Activated T-helper 1 cell treated with Interleukin-2 at 50 U/mL for 16 hours (primary cell): Measurements from ENCODE around the gene VHLL.

Experiments
- DNase-seq: peaks from one replicate; pipeline ENCODE4 v3.0.0-alpha.2; 2020; ENCODE audit warnings: low read depth

The VHLL gene

GRCh38 chr1:156291226-156292061 lies 7.7 kb downstream of the VHLL start:
- no peak for DNase-seq

- no peak for DNase-seq
Measured at GRCh38 chr1:156289857-156290256, 9.2 kb downstream of the VHLL start.

GRCh38 chr1:156286061-156286460 lies 13.0 kb downstream of the VHLL start:
- no peak for DNase-seq

GRCh38 chr1:156285437-156285836 lies 13.7 kb downstream of the VHLL start:
- no peak for DNase-seq

GRCh38 chr1:156284757-156285156 lies 14.3 kb downstream of the VHLL start:
- DNase-seq: no peak

- no peak for DNase-seq
Measured at GRCh38 chr1:156284112-156284511, 15.0 kb downstream of the VHLL start, which contains the start of gene TMEM79. TMEM79 (plus strand) TSS chr1:156284325; CDS start chr1:156285227, 902 bp downstream.

- DNase-seq: no peak
Measured at GRCh38 chr1:156283521-156283920, 15.6 kb downstream of the VHLL start.

- peak; percentile 89 for DNase-seq
Measured at GRCh38 chr1:156282479-156283222, 16.5 kb downstream of the VHLL start, which contains the start of gene SMG5. SMG5 (minus strand) TSS chr1:156282825; CDS start chr1:156282680, 145 bp downstream.

GRCh38 chr1:156281693-156282478 lies 17.2 kb downstream of the VHLL start:
- no peak for DNase-seq

- no peak for DNase-seq
Measured at GRCh38 chr1:156281281-156281680, 17.8 kb downstream of the VHLL start.

- DNase-seq: no peak
Measured at GRCh38 chr1:156279837-156280236, 19.3 kb downstream of the VHLL start.

- DNase-seq: no peak
Measured at GRCh38 chr1:156276966-156277381, 22.1 kb downstream of the VHLL start.

- no peak for DNase-seq
Measured at GRCh38 chr1:156276532-156276931, 22.6 kb downstream of the VHLL start.

GRCh38 chr1:156270314-156270713 lies 28.8 kb downstream of the VHLL start:
- DNase-seq: no peak

- no peak for DNase-seq
Measured at GRCh38 chr1:156268336-156268735, 30.8 kb downstream of the VHLL start.

- DNase-seq: no peak
Measured at GRCh38 chr1:156266051-156266450, 33.1 kb downstream of the VHLL start.

- no peak for DNase-seq
Measured at GRCh38 chr1:156263288-156263655, 35.8 kb downstream of the VHLL start.

- no peak for DNase-seq
Measured at GRCh38 chr1:156262461-156263287, 36.4 kb downstream of the VHLL start.

- DNase-seq: no peak
Measured at GRCh38 chr1:156260896-156261295, 38.2 kb downstream of the VHLL start.

GRCh38 chr1:156259805-156260204 lies 39.3 kb downstream of the VHLL start:
- no peak for DNase-seq

- no peak for DNase-seq
Measured at GRCh38 chr1:156258859-156259258, 40.2 kb downstream of the VHLL start.
